ENCODE measurements around the gene GTF2H1. TPM values are rescaled to one million over a fixed set of nuclear protein-coding genes. Genes with fewer than 3 reads are reported as not detected.

GTF2H1 gene
- total RNA-seq, 1 experiment from 2014 or later, result 39.4 TPM

DNA sequence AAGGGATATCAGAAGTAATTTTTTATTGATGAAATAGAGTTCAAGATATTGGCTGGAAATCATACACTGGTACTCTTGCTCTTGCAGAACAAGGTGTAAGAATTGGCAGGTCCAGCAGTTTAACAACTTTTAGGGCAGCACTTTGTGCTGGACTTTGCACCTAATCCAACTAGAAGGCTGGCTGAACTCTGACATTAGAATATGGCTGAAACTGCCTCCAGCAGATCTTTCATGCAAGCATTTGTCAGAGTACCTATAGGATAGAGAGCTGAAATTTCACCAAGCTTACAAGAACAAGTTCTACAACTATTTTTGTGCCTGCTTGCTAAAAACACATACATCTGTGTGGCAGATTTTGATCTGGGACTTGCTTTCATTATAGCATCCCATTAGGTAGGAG, 17.6 kb upstream of the GTF2H1 start:
- Histone ChIP-seq H3K23me2 (ENCODE audit: insufficient read length, low read depth, low read length, poor library complexity, severe bottlenecking) (no peaks in the 10 kb centered on the region), H3K27ac (ENCODE audit: insufficient read length, low read depth, low read length) (no peak overlapping the region)
- TF ChIP-seq, protein P1, sequence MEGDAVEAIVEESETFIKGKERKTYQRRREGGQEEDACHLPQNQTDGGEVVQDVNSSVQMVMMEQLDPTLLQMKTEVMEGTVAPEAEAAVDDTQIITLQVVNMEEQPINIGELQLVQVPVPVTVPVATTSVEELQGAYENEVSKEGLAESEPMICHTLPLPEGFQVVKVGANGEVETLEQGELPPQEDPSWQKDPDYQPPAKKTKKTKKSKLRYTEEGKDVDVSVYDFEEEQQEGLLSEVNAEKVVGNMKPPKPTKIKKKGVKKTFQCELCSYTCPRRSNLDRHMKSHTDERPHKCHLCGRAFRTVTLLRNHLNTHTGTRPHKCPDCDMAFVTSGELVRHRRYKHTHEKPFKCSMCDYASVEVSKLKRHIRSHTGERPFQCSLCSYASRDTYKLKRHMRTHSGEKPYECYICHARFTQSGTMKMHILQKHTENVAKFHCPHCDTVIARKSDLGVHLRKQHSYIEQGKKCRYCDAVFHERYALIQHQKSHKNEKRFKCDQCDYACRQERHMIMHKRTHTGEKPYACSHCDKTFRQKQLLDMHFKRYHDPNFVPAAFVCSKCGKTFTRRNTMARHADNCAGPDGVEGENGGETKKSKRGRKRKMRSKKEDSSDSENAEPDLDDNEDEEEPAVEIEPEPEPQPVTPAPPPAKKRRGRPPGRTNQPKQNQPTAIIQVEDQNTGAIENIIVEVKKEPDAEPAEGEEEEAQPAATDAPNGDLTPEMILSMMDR (conservative IDR thresholded peaks at IDR 0.05), result no peak

More for the DNA sequence above, 17.6 kb upstream of the GTF2H1 start:
- Histone ChIP-seq H3K14ac (ENCODE audit: insufficient read depth, low read length) (no peak overlapping the region), H3K56ac (ENCODE audit: insufficient read length, low read depth, low read length) (no peak overlapping the region), H3K4me2 (ENCODE audit: insufficient read depth, insufficient read length, low read length) (no peak overlapping the region), H3K27me3 (ENCODE audit: insufficient read depth, low read length) (no peaks in the 10 kb centered on the region), H4K91ac (ENCODE audit: insufficient read length, low read depth, low read length) (no peak overlapping the region), H2AFZ (ENCODE audit: low read length) (no peak overlapping the region), H3K9ac (ENCODE audit: extremely low read depth, insufficient read length, low read length) (no peak overlapping the region), H3K79me2 (ENCODE audit: insufficient read depth, low read length) (no peaks in the 10 kb centered on the region), H3K9me3 (ENCODE audit: control insufficient read depth, low read depth, low read length) (no peaks in the 10 kb centered on the region), H3T11ph (ENCODE audit: low read length) (no peak overlapping the region), H2BK20ac (ENCODE audit: low read depth, low read length, poor library complexity, severe bottlenecking) (no peak overlapping the region), H2BK12ac (ENCODE audit: insufficient read length, low read depth, low read length) (no peak overlapping the region), H4K20me1 (ENCODE audit: control insufficient read depth, insufficient read depth, insufficient read length) (no peaks in the 10 kb centered on the region), H3K18ac (ENCODE audit: insufficient read length, low read depth, low read length) (no peak overlapping the region), H3K4ac (ENCODE audit: low read depth, low read length) (no peak overlapping the region), H3K4me1 (ENCODE audit: insufficient read depth, low read length) (no peaks in the 10 kb centered on the region), H2AK5ac (ENCODE audit: insufficient read length, low read length) (no peak overlapping the region), H4K8ac (replicated peaks; ENCODE audit: insufficient read length, low read depth, low read length) (no peak overlapping the region), H2BK120ac (ENCODE audit: low read depth, low read length, poor library complexity, severe bottlenecking) (no peak overlapping the region), H3K23ac (ENCODE audit: insufficient read length, low read depth, low read length) (no peak overlapping the region), H2BK5ac (ENCODE audit: insufficient read length, low read length) (no peak overlapping the region), H2BK15ac (ENCODE audit: low read depth, low read length) (no peak overlapping the region), H3K79me1 (ENCODE audit: insufficient read depth, low read depth, low read length, poor library complexity, severe bottlenecking) (no peaks in the 10 kb centered on the region), H4K5ac (ENCODE audit: insufficient read length, low read depth, low read length) (no peak overlapping the region)
- Mint-ChIP-seq H3K36me3 (ENCODE audit: insufficient read depth in 1 of 3, low read depth in 3 of 3) (peaks cover 9 to 75% (median 35%) of the 10 kb centered on the region in 3 experiments; a peak in 6 of 7 replicates), H3K27me3 (ENCODE audit: low read depth) (no peaks in the 10 kb centered on the region), H3K9me3 (no peaks in the 10 kb centered on the region), H3K27ac (no peak overlapping the region), H3K4me3 (no peak overlapping the region), H3K4me1 (no peaks in the 10 kb centered on the region)
- no peak for DNase-seq

All from H9 (cell line).